Loucy (cell line): ENCODE measurements around the gene VAT1L.

Experiments
- CTCF ChIP-seq: fragments of 200-600 bp; sonication (generic); conservative IDR thresholded peaks from 2 replicates; pipeline ENCODE4 v1.5.1; 2014; ENCODE audit warnings: mild to moderate bottlenecking, antibody characterized with exemption, low read length
- EZH2phosphoT487 ChIP-seq: fragments of 200-600 bp; IDR thresholded peaks from 2 replicates; pipeline ENCODE4 v1.6.1; 2018; ENCODE audit warnings: antibody characterized with exemption, mild to moderate bottlenecking, moderate library complexity, borderline replicate concordance

- TF ChIP-seq CTCF (no peak), EZH2phosphoT487 (no peak)
Observed at GRCh38 chr16:77917971-77918370, 129.6 kb downstream of the VAT1L start.
